CD4-positive, alpha-beta T cell treated with Interferon alpha-2 for 1 hour (primary cell): ENCODE data around the gene CNPY1.

ENCODE experiments used
- DNase-seq, 2 donors: peaks; one replicate each; pipeline ENCODE4 v3.0.0-alpha.2; 2020 to 2022

The CNPY1 gene

DNA sequence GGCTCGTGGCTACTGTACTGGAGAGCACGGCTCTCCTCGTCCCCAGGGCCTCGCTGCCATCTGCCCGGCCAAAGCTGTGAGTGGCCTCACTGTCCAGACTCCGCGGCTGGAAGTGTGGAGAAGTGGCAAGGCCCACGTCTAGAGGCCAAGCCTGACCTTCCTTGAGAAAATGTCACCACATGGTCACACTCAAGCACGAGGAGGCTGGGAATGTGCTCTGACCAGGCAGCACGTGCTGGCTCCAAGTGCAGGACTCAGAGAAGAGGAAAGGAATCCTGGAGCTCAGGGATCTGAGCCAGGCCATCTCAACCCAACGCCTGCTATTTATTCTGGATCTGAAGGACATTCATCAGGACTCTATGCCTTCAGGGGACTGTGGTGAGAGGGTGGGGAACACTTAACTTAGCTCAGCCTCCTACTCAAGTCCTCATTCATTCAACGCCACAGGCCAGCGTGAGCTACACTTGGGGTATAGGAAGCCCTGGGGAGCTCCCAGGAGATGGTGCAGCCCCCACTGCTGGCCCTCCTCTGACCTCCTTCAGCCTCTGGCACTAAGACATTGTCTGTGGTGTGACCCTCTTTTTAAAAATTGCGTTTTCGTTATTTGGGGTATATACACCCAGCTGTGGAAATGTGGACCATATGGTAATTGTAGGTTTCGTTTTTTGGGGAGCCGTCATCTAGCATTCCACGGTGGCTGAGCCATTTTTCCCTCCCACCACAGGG lies 59.4 kb downstream of the CNPY1 start:
- no peak for DNase-seq

- DNase-seq, result no peak
Measured at GRCh38 chr7:155484483-155485399, 61.6 kb downstream of the CNPY1 start.

DNA sequence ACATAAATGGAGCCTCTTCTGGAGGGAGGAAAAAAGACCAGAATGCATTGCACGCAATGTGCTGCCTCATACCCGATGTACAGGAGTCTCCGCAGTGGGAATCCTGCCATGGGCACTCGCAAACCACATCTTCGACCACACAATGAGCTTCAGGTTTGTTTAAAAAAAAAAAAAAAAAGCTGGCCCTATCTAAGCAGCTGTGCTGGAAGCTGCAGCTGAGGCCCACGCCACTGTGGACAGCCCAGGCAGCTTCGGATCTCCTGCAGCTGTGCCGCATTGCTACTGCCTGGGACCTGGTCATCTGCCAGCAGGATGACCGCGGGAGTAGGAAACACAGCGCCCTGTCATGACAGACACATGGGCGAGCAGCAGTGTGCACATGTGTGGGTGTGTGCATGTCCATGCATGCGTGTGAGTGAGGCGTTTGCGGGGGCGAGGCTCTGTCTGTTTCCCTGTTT lies 62.5 kb downstream of the CNPY1 start:
- DNase-seq, result no peak

DNA sequence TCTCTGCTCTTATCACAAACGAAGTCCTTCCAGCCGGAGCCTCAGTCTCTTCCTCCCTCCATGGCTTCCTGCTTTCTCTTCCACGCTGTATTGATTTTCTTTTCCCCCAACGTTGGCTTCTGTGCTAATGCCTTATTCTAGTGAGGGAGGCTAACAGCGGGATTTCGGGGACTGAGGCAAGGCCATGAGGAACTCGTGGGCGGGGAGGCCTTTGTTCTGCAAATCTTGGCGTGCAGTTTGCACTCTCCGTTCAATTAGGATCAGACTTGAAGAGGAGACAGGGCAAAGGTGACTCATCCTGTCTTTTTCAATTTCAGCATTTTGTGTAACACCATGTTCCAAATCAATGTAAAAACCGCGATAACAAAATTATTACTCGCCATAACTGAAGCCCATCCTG lies 63.1 kb downstream of the CNPY1 start:
- no peak for DNase-seq

GRCh38 chr7:155482511-155483183 lies 63.7 kb downstream of the CNPY1 start:
- DNase-seq, result no peak

DNA sequence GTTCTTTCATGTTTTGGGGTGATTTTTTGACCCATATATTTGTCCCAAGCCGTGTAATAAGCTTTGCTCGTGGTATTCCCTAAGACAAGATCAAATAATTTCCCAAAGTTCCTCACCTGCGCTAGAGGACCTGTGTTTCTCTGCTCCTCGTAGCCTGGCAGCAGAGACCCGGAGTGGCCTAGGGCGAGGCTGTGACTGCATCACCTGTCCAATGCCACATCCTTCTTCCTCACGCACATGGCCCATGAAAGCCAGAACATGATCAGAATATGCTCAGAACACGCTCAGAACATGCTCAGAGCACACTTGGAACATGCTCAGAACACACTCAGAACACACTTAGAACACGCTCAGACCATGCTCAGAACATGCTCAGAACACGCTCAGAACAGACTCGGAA lies 64.6 kb downstream of the CNPY1 start:
- no peak for DNase-seq

GRCh38 chr7:155477476-155477875 lies 68.9 kb downstream of the CNPY1 start:
- DNase-seq, result no peak

DNA sequence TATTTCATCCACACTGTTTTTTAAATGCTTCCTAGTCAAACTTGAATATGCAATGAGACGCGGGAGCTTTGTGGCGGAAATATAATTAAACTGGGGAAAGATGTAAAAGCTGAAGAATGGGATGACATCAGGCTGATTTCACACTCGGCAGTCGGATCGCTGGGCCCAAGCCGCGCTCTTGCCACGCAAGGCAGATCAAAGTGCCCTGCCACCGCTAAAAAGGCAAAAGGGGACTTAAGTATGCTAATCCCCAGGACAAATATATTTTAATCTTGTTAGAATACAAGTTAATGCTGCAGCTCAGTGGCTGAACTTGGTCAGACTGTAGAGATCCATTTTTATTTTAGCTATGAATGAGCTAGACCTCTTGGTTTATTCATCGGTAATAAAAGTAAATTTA lies 74.6 kb downstream of the CNPY1 start:
- DNase-seq, result no peak

GRCh38 chr7:155470686-155471638 lies 75.4 kb downstream of the CNPY1 start:
- no peak for DNase-seq

DNA sequence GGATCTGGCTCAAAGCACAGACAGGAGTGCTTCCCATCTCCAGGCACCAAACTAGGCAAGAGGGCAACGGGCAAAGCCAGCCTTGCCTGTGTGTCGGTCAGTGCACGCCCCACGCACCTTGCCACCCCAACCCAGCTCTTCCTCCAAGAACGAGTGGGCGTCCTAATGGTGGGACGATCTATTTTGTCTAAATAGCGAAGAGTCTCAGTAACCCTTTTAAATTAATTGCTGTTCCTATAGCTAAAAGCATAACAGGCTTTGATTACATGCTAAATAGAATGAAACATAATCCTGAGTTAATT lies 76.2 kb downstream of the CNPY1 start:
- no peak for DNase-seq

GRCh38 chr7:155469311-155470185 lies 76.8 kb downstream of the CNPY1 start:
- DNase-seq, result no peak

- no peak for DNase-seq
Measured at GRCh38 chr7:155468785-155469148, 77.6 kb downstream of the CNPY1 start.

GRCh38 chr7:155467846-155468784 lies 78.2 kb downstream of the CNPY1 start:
- DNase-seq, result no peak

- DNase-seq, result no peak
Measured at GRCh38 chr7:155466814-155467733, 79.3 kb downstream of the CNPY1 start.

- DNase-seq, result no peak
Measured at GRCh38 chr7:155466142-155466813, 80.1 kb downstream of the CNPY1 start.

- DNase-seq, result no peak
Measured at GRCh38 chr7:155465761-155466141, 80.6 kb downstream of the CNPY1 start.

DNA sequence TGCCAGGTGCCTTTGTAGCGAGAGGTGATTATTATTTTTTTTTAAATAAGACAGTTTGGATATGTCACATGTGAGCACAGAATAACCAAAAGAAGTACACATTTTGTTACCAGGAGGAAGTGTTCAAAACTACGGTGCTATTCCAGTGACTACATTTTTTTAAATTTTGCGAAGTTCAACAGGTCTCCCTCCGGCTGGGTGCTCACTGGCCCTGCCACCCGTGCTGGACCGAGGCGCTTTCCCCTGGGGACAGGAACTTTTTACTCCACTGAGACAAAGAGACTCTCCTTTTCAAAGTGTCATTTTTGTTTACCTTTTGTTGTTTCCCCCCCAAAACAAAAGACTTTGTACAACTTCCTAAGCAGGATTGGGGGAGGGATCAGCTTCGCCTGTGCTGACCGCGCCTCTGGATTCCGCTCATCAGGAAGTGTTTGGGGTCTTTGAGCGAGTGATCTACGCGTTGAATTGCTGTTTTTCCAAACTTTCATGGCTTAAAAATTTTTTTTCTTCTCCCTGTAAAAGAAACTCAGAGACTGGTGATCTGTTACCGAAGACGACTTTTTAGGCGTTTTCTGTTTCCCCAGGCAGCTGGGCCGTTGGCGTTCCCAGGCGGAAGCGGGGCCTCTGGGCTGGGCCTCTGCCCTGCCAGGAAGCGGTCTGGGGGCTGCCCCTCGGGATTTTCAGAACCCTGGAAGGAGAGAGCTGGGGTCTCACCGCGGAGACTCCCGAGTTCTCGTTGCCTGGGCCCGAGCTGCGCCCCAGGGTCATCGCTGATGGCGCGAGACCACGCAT lies 81.2 kb downstream of the CNPY1 start:
- DNase-seq, result no peak

- DNase-seq, result no peak
Measured at GRCh38 chr7:155464183-155464582, 82.2 kb downstream of the CNPY1 start.
